ENCODE results near the gene PEPD.
A peak's percentile ranks its signal among the peaks of the same experiment; 100 is the strongest.

PEPD gene

GRCh38 chr19:33392341-33393285, 129.0 kb downstream of the PEPD start:
- DNase-seq = peak; percentile 11

GRCh38 chr19:33391631-33392249, 129.9 kb downstream of the PEPD start:
- DNase-seq = no peak

GRCh38 chr19:33390908-33391630, 130.5 kb downstream of the PEPD start:
- no peak for DNase-seq

GRCh38 chr19:33390101-33390907, 131.3 kb downstream of the PEPD start:
- peak; percentile 70 for DNase-seq

GRCh38 chr19:33389421-33390100, 132.0 kb downstream of the PEPD start:
- no peak for DNase-seq

- DNase-seq = no peak
These were observed 132.7 kb downstream of the PEPD start for GRCh38 chr19:33388725-33389420.

GRCh38 chr19:33388231-33388724, 133.3 kb downstream of the PEPD start:
- DNase-seq = no peak

GRCh38 chr19:33387351-33388230, 134.0 kb downstream of the PEPD start:
- no peak for DNase-seq

GRCh38 chr19:33386361-33386858, 135.2 kb downstream of the PEPD start:
- no peak for DNase-seq

- DNase-seq = peak; percentile 29
These were observed 135.6 kb downstream of the PEPD start for GRCh38 chr19:33385956-33386355.

GRCh38 chr19:33384983-33385382, 136.6 kb downstream of the PEPD start:
- no peak for DNase-seq

- no peak for DNase-seq
These were observed 137.8 kb downstream of the PEPD start for GRCh38 chr19:33383720-33384292.

GRCh38 chr19:33382982-33383381, 138.6 kb downstream of the PEPD start:
- no peak for DNase-seq

- no peak for DNase-seq
These were observed 139.6 kb downstream of the PEPD start for GRCh38 chr19:33382006-33382405.

GRCh38 chr19:33381101-33381500, 140.5 kb downstream of the PEPD start:
- no peak for DNase-seq

- DNase-seq = no peak
These were observed 142.3 kb downstream of the PEPD start for GRCh38 chr19:33379151-33379829.

- DNase-seq = no peak
These were observed 143.8 kb downstream of the PEPD start for GRCh38 chr19:33377586-33378475.

All from NCI-H1105 treated with DMSO at 0.1 percent for 48 hours (cell line).